GM18520 (cell line): ENCODE data around the gene TIMM23.
"Not testable (repeated sequence)": the region's sequence is repeated elsewhere in the genome, so short reads cannot be mapped to it uniquely, and the experiment has no call there.

Experiments used
- ATAC-seq: cut with Tn5 transposase; IDR thresholded peaks from one replicate; pipeline ENCODE4 v1.9.1; 2021; ENCODE audit not compliant: unreplicated experiment

TIMM23 gene

DNA sequence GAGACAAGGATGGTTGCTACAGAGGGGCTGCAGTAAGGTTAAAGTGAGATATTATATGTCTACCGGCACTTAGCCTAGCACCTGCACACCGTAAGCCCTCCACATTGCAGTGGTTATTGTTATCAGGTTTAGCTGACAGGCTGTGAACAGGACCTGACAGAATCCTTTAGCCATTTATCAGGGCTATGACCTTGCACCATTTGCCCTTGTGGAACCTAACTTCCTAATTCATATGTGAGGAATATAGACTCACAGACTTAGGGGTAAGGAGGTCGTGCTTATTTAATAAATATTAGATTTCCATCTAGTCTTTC is 48.0 kb downstream of the TIMM23 start:
- ATAC-seq: no peak

DNA sequence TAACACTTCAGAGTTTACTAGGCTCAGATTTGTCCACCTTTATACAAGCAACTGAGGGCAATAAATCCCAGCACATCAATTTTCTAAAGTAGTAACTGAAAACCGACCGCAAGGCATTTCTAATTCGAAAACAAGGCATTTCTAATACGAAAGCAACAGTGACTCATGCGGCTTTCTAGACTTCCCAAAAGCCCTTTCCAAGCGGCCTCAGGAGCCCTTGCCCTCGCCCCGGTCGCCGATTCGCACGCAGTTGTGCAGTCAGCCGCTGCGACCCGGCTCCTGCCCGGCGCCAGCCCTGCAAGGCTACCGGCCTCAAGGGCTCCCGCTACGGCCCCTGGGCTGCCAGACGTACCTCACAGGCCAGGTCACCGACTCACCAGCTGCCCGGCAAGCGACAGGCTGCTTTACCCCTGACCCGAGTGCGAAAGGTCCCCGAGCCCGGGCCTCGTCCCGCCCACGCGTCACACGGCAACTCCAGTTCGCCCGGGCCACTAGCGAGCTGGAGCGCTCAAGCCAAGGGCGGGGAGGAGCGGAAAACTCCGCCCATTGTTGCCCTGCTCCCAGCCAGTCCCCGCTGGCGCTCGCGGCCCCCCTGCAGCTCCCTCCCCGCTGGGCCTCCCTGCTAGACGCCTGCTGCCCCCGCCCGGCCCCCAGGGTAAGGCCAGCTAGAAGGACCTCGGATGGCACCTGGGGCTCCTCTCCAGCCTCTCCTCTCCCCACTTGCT is 50.9 kb downstream of the TIMM23 start:
- peak; percentile 71 for ATAC-seq

DNA sequence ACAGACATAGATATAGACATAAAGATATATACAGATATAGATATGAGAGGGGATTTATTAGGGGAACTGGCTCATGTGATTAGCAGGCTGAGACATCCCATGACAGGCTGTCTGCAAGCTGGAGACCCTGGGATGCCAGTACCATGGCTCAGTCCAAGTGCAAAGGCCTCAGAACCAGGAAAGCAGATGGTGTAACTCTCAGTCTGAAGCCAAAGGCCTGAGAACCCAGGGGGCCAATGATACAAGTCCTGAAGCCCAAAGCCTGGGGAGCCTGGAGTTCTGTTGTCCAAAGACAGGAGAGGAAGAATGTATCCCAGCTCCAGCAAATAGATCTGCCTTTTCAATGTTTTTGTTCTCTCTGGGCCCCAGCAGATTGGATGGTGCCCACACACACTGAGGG is 52.7 kb downstream of the TIMM23 start:
- no peak for ATAC-seq

DNA sequence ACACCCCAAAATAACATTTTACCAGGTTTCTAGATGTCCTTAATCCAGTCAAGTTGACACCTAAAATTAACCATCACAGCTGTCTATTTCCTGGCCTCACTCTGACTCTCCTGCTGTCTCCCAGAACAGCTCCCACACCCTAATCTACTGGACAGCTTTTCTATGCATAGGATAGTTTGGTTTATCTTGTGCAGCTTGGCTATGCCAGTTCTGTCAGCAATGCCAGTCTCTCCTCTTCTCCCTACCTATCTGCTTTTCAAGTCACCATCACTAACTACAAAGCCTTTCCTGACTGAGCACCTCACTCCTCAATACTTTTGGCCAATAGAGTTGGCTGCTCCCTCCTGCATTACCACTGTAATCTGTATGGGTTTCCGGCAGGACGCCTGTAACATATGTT is 53.1 kb downstream of the TIMM23 start:
- no peak for ATAC-seq

DNA sequence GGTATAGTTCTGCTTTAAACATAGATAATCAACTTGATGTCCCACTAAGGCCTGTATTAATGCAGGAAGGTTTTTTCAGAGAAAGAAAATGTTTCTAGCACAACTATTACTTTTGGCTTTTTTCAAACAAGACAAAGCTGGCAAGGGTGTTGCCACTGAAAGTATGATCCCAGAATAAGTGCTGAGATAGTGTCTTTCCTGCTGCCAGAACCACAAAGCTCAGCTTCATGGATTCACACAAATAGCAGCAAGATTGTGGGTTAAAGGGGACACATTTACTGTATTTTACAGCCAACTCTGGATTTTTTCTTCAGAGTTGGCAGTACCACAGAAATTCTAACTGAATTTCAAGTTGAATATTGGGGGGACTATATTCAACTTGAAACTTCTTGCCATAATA is 53.8 kb downstream of the TIMM23 start:
- no peak for ATAC-seq

DNA sequence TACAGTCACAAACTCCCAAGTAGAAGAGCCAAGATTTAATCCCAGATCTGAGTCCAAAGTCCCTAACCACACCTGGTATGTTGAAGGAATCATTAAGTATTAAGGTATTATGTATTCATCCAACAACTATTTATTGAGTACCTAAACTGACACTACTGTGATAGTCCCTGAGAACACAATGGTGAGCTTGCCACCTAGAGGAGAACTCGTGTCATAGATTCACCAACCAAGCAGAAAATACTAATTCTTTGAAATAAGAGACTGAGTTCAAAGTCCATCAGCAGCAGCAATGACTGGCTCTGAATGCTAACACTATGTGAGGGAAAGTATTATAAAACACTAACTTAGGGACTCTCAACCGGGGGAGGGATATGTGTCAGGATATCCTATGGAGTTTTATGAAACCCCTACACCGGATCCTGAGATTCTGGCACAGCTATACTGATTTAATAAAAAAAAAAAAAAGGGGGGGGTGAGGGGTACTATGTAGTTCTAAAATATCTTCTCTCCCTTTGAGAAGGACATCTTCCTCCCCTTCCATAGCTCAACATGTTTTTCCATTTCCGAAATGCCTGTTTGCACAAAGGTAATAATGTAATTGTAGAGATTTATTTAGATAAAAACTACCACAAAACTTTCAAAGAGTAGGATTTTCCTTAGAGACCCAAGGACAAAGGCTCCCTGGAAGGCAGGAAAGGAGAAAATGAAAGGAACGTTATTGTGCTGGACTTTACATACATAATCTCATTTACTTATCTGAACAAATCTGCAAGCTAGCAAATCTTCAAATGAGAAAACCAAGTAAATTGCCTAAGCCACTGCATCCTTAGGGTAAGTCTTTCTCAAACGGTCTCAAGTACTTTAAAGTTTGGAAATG is 56.5 kb downstream of the TIMM23 start:
- peak; percentile 32 for ATAC-seq

DNA sequence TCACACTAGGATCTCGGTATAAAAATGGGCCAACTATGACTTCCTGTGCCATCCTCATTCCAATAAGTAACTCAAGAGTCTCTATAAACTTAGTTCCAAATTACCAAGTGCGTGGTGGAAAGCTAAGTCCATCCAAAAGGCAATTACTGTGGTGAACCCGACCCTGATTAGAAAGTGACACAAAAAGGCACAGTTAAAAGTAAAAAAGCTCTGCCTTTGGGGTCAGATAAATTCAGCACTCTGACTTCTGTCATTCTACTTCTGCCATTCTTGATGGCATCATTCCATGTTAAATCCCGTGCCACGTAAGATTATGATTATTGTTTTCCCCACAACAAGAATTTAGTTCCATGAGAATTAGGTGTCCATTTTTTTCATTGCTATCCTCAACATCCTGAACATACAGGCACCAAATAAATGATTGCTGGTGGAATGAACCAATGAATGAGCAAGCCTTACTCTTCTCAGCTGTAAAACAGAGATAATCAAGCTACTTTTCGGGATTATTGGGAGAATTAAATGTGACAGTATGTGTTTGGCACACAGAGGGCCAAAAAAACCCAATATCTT is 57.3 kb downstream of the TIMM23 start:
- no peak for ATAC-seq

DNA sequence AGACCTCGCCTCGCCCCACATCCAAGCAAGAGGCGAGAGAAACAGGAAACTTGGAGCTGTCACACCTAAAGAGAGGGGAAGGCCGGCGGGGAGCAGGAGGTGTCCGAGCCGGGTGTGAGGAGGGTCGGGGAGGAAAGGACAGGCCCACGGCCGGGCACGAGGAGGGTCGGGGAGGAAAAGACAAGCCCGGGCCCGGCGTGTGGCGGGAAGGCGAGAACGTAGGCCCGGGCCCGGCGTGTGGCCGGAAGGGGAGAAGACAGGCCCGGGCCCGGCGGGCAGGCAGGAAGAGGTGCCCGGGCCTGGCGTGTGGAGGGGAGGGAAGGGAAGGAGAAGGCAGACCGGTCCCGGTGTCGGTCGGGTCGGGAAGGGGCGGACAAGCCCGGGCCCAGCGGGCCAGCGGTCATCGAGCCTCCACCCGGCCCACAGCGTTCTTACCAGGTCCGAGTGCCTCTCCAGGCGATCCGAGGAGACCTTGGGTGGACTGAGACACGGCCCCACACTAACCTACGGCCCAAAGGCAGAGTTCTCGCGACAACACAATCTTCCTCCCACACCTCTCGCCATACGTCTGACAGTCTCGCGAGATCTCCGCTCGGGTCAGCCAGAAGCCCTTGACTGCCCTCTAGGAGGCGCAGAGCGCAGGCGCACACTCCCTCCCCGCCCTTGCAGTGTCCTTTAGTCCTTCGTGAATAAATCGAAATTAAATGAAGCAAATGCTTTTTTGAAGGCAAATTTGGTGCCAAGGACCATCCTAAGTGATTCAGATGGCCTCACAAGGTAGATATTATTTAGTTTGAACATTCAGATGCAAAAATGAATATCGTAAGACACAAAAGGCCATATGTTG is 58.0 kb downstream of the TIMM23 start, which contains the start of gene NCOA4:
Gene NCOA4, minus strand, starts transcription at position 533 of the 847 bp plus-strand sequence. CDS start 13,943 bp downstream, outside the sequence.
- peak; percentile 91 for ATAC-seq

DNA sequence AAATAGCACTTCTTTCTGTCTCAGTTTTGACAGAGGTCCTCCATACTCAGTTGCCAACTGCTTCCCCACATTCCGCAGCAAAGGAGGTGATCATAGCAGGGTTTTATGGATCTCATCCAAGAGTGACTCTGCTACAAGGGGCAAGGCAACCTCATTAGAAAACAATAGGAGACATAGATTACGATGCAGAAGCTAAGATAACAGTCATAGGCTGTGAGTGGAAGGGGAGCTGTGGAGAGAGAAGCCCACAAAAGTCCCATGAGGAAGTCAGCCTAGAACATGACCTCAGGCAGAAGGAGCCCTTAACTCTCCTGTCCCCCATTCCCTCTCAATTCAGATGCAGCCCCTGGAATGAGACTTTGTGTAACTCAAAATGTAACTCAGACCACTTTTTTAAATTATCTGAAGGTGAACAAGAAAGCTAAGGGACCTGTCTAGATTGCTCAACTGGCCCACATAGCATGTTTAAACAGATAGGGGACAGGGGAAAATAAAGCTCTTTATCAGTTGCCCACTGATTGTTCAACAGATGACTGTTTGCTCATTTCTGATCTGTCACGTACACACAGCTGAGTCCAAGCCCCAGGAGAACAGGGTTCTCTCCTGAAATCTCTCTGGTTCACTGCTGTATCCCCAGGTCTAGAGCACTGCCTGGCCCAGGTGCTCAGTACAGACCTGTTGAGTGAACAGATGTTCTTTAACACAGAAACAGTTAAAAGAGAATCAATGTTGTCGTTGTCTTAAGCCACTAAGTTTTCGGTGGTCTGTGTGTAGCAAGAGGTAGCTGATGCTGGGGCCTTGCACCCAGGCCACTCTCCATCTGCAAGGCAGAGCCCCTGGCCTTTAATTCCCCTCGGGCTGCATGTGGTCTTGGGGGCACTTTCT is 59.6 kb downstream of the TIMM23 start:
- no peak for ATAC-seq

DNA sequence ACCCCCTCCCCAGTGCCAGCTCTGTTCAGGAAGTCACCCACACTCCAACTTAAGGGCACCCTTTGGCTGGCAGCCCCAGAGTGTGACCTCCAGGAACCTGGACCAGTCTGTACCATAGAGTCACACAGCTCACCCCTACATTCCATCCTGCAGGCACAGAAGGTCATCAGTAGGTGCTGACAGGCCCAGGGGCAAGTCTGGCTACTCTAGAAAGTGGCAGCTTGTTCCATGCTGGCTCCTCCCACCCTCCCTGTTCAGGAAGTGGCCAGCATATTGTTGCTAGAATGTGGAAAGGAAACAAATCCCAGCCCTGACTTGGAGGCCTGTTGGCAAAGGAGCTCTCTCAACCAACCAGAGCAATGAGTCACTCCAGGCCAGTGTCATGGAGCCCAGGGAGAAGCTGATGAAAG is 61.3 kb downstream of the TIMM23 start:
- ATAC-seq: no peak

DNA sequence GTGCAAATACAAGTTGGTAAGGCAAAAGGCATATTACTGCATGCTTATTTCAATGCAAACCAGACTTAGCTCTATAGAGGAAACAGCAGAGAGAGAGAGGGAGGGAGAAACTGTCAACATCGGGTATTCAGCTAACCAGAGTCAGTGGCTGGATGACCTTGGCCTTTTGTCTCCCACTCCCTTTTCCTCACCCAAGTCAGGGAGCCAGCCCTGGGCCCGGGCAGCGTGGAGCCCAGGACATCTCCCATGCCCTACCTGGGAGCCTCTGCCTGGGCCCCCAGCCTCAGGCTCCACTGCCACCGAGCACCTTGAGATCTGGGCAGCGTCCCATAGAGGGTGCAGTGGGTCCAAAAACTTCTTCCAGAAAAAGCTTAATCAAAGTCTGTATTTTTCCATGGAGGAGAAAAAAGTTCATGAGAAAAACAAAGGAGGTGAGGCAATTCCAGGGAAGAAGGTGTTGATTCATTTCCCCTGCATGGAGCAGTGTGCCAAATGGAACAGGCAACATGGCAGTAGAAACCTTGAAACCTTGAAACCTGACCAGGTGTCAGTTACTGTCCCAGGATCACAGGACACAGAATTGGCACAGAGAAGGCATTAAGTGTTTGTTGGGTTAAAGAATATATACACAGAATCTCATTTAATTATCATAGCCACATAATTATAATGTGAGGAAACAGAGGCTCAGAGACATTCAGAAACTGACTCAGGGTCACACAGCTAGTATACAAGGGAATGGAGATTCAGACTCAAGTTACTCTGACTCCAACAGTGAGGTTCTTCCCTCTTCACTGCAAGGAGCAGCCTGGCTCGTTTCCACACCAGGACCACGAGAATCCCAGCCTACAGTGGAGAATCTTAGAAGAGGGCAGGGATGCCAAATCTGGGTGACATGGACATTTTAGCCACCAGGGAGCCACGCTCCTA is 63.9 kb downstream of the TIMM23 start:
- ATAC-seq: no peak

DNA sequence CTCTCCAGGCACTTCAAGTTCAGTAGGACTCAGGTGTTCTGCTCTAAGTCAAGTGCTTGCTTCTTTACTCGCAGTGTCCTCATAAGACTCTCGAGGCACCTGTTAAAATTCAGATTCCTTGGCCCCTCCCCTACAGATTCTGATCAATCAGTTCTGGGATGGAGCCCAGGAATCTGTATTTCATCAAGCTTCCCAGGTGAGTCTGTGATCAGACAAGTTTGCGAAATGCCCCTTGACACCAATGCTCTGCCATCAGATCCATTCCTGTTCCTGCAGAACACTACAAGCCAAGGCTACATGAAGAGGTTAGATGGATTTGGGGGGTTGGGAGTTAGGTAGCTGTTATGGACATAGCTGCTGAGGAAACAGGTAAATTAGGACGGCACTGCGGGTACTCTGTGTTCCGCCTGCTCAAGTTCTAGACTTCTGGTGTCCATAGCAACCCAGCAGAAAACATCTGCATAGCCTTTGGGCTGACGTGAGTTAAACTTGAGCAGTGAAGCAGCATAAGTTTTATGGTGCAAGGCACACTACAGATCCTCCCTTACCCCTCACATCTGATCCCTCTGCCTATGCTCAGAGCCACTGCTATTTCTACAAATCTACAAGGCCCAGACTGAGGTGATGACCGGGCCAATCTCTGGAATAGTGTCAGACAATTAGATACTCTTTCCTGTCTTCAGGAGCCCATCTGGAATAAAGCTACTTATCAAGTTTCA is 65.0 kb downstream of the TIMM23 start:
- ATAC-seq: no peak

DNA sequence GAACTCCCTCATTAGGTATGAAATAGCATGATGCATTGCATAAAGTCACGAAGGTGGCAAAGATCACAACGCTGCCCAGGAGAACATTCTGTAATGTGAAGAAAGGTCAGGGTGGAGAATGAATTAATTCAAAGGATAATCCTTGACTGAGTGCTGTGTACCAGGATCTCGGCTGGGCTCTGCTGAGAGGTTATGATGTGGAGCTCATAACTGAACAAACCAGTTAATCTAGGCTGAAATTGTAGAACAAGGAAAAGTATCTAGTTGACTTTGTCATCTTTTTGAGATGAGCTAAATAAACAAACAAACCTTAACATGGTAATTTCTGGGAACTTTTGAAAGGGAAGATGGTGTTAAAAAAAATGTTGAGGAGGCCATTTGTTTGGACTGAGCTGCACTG is 67.7 kb downstream of the TIMM23 start:
- ATAC-seq: no peak

DNA sequence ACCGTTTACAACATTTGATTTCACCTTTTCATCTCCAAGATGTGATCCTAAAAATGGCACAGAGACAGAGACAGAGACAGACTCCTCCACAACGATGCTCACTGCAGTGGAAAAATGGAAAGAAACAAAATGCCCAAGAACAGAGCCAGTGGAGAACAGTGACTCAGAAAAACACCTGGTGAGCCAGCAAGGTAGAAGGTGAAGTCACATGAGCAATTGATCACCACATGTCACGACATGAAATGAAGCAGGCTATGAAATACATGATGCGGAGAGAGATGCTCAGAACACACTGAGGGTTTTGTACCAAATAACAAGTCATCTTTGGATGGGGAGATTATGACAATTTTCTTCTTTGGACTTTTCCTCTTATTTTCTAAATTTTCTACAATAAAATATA is 70.2 kb downstream of the TIMM23 start:
- ATAC-seq: no peak

DNA sequence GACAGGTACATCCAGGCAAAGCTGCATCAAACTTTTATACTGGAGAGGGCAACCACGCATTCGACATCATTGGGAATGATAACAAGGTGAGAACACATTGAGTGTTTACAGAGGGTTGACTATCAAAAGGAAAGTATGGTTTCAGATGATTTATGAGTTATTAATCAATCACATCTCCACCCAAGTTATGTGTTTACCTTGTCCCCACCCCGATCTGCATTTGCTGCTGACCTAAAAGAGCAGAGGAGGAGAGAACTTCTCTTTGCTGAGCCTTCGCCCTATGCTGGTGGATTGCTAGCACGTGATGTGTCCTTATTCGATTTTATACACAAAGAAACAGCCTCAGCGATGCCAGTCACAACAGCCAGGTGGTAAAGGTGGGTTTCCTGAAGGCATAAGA is 74.0 kb downstream of the TIMM23 start, which contains the start of gene MSMB:
Gene MSMB, minus strand, starts transcription at position 9 of the 400 bp plus-strand sequence. CDS start 32 bp downstream, outside the sequence.
- no peak for ATAC-seq

DNA sequence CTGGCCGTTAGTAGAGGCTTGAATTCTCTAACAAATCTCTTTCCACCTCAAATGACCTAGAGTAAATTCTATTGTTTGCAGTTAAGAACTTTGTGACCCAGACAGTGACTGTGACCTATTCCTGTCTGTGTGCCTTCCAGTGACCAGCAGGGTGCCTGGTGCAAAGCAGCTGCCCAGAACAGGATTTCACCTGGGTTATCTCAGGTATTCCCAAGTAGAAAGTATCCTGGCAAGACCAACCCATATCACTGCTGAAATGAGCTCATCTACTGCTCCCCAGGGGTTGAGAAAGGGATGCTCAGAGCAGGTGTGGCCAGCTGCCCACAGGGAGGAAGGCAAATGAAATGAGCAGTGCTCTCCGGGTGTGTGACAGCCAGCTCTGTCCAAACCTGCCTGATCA is 75.9 kb downstream of the TIMM23 start:
- no peak for ATAC-seq

DNA sequence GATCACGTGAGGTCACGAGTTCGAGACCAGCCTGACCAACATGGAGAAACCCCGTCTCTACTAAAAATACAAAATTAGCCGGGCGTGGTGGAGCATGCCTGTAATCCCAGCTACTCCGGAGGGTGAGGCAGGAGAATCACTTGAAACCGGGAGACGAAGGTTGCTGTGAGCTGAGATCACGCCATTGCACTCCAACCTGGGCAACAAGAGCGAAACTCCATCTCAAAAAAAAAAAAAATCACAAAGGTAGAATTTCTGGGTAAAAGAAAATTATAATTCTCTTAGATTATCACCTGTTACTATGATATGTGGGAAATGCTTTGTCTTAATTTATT is 77.2 kb downstream of the TIMM23 start:
- not testable (repeated sequence) for ATAC-seq

DNA sequence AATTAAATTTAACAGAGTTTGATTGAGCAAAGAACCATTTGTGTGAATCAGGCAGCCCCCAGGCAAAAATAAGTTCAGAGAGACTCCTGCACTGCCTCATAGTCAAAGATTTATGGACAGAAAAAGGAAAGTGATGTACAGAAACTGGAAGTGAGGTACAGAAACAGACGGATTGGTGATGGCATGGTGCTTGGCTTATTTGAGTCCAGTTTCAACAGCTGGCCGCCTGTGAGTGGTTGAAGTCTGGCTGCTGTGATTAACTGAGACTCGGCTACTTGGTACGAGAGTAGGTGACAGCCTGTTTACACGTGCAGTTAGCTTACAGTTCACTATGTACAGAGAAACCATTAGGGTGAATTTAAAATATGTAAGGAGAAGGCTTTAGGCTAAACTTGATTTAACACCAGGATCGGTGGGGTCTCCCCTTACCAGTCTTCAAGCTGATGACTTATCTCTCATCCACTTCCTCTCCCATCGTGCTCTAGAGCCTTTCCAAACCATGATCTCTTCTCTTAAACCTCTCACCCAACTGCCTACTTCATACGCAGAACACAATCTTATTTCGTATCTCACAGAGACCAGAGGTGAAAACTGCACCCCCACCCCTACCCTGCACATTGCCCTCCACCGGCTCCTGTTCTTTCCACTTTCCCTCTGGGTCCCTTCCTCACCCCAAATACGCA is 78.8 kb downstream of the TIMM23 start:
- no peak for ATAC-seq
